B cell (primary cell): Measurements from ENCODE around the gene ARHGAP22. TPM values are rescaled to one million over a fixed set of nuclear protein-coding genes. Genes with fewer than 3 reads are reported as not detected.

Source experiments
- ATAC-seq: fragments of 200-7000 bp; cut with Tn5 transposase; one replicate; pipeline ENCODE4 v1.10.0; 2021; ENCODE audit warnings: low read depth, mild to moderate bottlenecking, moderate number of reproducible peaks, moderate library complexity
- CTCF ChIA-PET: fragments of 350-600 bp; sonication (Branson Sonifier 250); formaldehyde crosslinking; loops from one replicate; lab custom pipeline; 2021; ENCODE audit warnings: antibody characterized with exemption, inconsistent platforms; lab: Charles Lee
- POLR2A ChIA-PET: fragments of 350-600 bp; sonication (Branson Sonifier 250); formaldehyde crosslinking; loops from one replicate; lab custom pipeline; 2021; ENCODE audit warnings: antibody characterized with exemption; lab: Charles Lee
- DNase-seq: peaks from one replicate; pipeline ENCODE4 v3.0.0; 2013
- H2AFZ ChIP-seq: 2 replicates; pipeline ENCODE4 v1.6.1; 2012; ENCODE audit warnings: mild to moderate bottlenecking, low read depth, low read length; ENCODE audit not compliant: insufficient read depth, poor library complexity, severe bottlenecking
- H3K27ac ChIP-seq, 2 donors: 1 replicate in 1 of 2; 2 replicates in 1 of 2; pipeline ENCODE4 v1.5.1; 2012 to 2013; ENCODE audit warnings: low read length in 2 of 2, mild to moderate bottlenecking in 2 of 2, moderate library complexity in 1 of 2
- H3K27me3 ChIP-seq, 4 experiments: fragments of 200-600 bp in 1 of 4; sonication (generic) in 1 of 4; replicated peaks in 1 of 4; 1 replicate in 2 of 4; 2 replicates in 2 of 4; pipeline versions ENCODE4 v1.6.1 to v1.7.0; 2013 to 2016; ENCODE audit warnings: low read length in 3 of 4, mild to moderate bottlenecking in 2 of 4, mixed read lengths in 1 of 4, moderate library complexity in 1 of 4; ENCODE audit not compliant: insufficient read depth in 4 of 4, control insufficient read depth in 3 of 4; ENCODE audit errors: control extremely low read depth in 1 of 4
- H3K36me3 ChIP-seq, 2 experiments: replicated peaks in 1 of 2; 1 replicate in 1 of 2; 2 replicates in 1 of 2; pipeline versions ENCODE4 v1.6.1 to v1.7.1; 2013; ENCODE audit warnings: low read length in 1 of 2; ENCODE audit not compliant: insufficient read depth in 2 of 2, control insufficient read depth in 1 of 2; ENCODE audit errors: control extremely low read depth in 1 of 2, extremely low read depth in 1 of 2
- H3K4me1 ChIP-seq, 2 donors: fragments of 200-600 bp in 1 of 2; sonication (generic) in 1 of 2; 1 replicate in 1 of 2; 2 replicates in 1 of 2; pipeline versions ENCODE4 v1.5.1 to v1.6.1; 2013 to 2017; ENCODE audit warnings: low read length in 2 of 2; ENCODE audit not compliant: control insufficient read depth in 2 of 2, insufficient read depth in 2 of 2
- H3K4me2 ChIP-seq: replicated peaks from 2 replicates; pipeline ENCODE3; 2012; ENCODE audit warnings: mild to moderate bottlenecking, low read depth, low read length; ENCODE audit not compliant: poor library complexity, severe bottlenecking
- H3K4me3 ChIP-seq, 5 experiments: fragments of 200-600 bp in 1 of 5; sonication (generic) in 1 of 5; 1 replicate in 3 of 5; 2 replicates in 2 of 5; pipeline versions ENCODE4 v1.5.1 to v1.7.0; 2011 to 2016; ENCODE audit warnings: low read length in 4 of 5, mild to moderate bottlenecking in 4 of 5, low read depth in 2 of 5, control low read depth in 1 of 5, moderate library complexity in 1 of 5; ENCODE audit not compliant: insufficient read depth in 1 of 5; ENCODE audit errors: control extremely low read depth in 1 of 5, extremely low read depth in 1 of 5
- H3K79me2 ChIP-seq: fragments of 200-600 bp; sonication (generic); one replicate; pipeline ENCODE4 v1.6.0; 2016; ENCODE audit warnings: low read length; ENCODE audit not compliant: control insufficient read depth, insufficient read depth
- H3K9ac ChIP-seq: fragments of 200-600 bp; sonication (generic); 2 replicates; pipeline ENCODE4 v1.6.1; 2017; ENCODE audit warnings: mild to moderate bottlenecking, low read length, moderate library complexity
- H3K9me3 ChIP-seq, 3 donors: one replicate each; pipeline versions ENCODE4 v1.6.1 to v1.7.1; 2013; ENCODE audit warnings: low read length in 2 of 3; ENCODE audit not compliant: control insufficient read depth in 2 of 3, insufficient read depth in 1 of 3; ENCODE audit errors: control extremely low read depth in 1 of 3
- H4K20me1 ChIP-seq: 2 replicates; pipeline ENCODE4 v1.6.0; 2012; ENCODE audit warnings: mild to moderate bottlenecking, low read length; ENCODE audit not compliant: insufficient read depth, control insufficient read depth, poor library complexity, severe bottlenecking
- H3K27ac Mint-ChIP-seq: one replicate; pipeline ENCODE4 v1.8.0; 2021; ENCODE audit warnings: mixed read lengths
- H3K27me3 Mint-ChIP-seq: one replicate; pipeline ENCODE4 v1.8.0; 2021; ENCODE audit warnings: mixed read lengths
- H3K4me1 Mint-ChIP-seq: one replicate; pipeline ENCODE4 v1.8.0; 2021; ENCODE audit warnings: mixed read lengths
- H3K4me3 Mint-ChIP-seq: one replicate; pipeline ENCODE4 v1.8.0; 2021; ENCODE audit warnings: mixed read lengths
- H3K9me3 Mint-ChIP-seq: one replicate; pipeline ENCODE4 v1.8.0; 2022; ENCODE audit warnings: mixed read lengths; ENCODE audit not compliant: insufficient read depth
- EZH2 ChIP-seq: IDR thresholded peaks from 2 replicates; pipeline ENCODE4 v1.6.1; 2012; ENCODE audit warnings: borderline replicate concordance, low read depth, mild to moderate bottlenecking, moderate library complexity, low read length; ENCODE audit not compliant: insufficient read depth, poor library complexity, severe bottlenecking
- WGBS: methylation state at CpG from one replicate; pipeline ENCODE4 v1.1.5; 2013; ENCODE audit warnings: missing lambda C conversion rate; ENCODE audit not compliant: insufficient coverage; 5-methylcytosine and 5-hydroxymethylcytosine counted together
- intact Hi-C: fragments of 100-400 bp; cut with micrococcal nuclease; formaldehyde crosslinking; loops from one replicate; pipeline ENCODE4 v1.10.0; 2022
- polyA plus RNA-seq: library from polyadenylated mRNA; depleted of rRNA; stranded (reverse); fragments of >200 nt; gene quantifications from 2 replicates; pipeline ENCODE4 v1.2.3, GENCODE V29; 2012
- total RNA-seq, 2 donors: library from RNA; stranded (reverse); fragments of 120-200 nt in 1 of 2; gene quantifications; 1 replicate in 1 of 2; 2 replicates in 1 of 2; pipeline versions ENCODE4 v1.2.3 to v1.2.4, GENCODE V29; 2013 to 2022
- TF ChIP-seq, protein P1 (sequence below): fragments of 200-600 bp; IDR thresholded peaks from one replicate; pipeline ENCODE4 v1.8.0; 2022; ENCODE audit warnings: antibody characterized with exemption, mild to moderate bottlenecking

The ARHGAP22 gene
- total and polyA plus RNA-seq, 2 donors (not counting 1 experiment from before 2014, with no cell fraction given): 1.9 to 2.0 TPM

DNA sequence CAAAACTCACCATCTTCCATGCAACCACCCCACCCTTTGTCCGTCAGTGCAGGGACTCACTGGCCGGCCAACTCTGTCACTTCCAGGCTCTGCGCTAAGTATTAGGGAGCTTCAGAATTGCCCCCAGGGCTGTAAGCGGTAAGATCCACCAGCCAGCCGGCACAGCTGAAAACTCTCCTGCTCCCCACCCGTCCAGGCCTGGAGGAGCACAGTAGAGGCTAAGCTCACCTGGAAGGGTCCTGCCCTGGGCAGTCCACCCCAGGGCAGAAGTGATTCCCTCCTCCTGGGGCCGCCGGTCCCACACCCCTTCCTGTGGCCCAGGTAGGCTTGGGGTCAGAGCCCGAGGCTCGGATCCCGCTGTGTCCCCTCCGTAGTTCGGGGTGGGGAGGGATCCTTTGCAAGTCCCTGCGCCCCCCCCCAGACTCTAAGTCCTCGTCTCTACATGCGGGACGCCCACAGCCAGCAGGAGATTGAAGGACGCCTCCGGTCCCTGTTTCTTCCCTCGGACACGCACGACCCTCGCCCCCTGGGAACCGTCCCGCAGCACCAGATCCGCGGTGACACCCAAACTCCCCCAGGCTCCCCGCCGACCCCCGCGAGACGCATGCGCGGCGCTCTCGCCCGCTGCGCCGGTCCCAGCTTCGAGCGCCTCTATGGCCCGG is 138.9 kb downstream of the ARHGAP22 start:
- H3K27me3 Mint-ChIP-seq: no peaks in the 10 kb centered on the region

More for the DNA sequence above, 138.9 kb downstream of the ARHGAP22 start:
- H3K4me3 Mint-ChIP-seq: no peak overlapping the region
- Histone ChIP-seq H4K20me1 (no peaks in the 10 kb centered on the region), H3K4me2 (no peak overlapping the region), H3K9ac (no peak overlapping the region), H3K79me2 (no peaks in the 10 kb centered on the region), H3K4me3 (no peak overlapping the region), H3K27me3 (no peaks in the 10 kb centered on the region), H3K9me3 (no peaks in the 10 kb centered on the region), H3K27ac (no peak overlapping the region), H2AFZ (no peak overlapping the region), H3K4me1 (no peaks in the 10 kb centered on the region), H3K36me3 (no peaks in the 10 kb centered on the region)
- CTCF ChIA-PET: interaction anchor here (0.6 kb wide), 1 partner anchor 35 kb away, joined by 3 read pairs; no protein-coding TSS in a partner anchor
- ATAC-seq: no peak
- H3K4me1 Mint-ChIP-seq: no peaks in the 10 kb centered on the region
- POLR2A ChIA-PET: no interaction called here
- TF ChIP-seq, protein P1, sequence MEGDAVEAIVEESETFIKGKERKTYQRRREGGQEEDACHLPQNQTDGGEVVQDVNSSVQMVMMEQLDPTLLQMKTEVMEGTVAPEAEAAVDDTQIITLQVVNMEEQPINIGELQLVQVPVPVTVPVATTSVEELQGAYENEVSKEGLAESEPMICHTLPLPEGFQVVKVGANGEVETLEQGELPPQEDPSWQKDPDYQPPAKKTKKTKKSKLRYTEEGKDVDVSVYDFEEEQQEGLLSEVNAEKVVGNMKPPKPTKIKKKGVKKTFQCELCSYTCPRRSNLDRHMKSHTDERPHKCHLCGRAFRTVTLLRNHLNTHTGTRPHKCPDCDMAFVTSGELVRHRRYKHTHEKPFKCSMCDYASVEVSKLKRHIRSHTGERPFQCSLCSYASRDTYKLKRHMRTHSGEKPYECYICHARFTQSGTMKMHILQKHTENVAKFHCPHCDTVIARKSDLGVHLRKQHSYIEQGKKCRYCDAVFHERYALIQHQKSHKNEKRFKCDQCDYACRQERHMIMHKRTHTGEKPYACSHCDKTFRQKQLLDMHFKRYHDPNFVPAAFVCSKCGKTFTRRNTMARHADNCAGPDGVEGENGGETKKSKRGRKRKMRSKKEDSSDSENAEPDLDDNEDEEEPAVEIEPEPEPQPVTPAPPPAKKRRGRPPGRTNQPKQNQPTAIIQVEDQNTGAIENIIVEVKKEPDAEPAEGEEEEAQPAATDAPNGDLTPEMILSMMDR: no peak
- no peak for TF ChIP-seq EZH2
- WGBS: 97% methylated on average over 41 of the region's 42 CpGs
- no peaks in the 10 kb centered on the region for H3K9me3 Mint-ChIP-seq
- no peak overlapping the region for H3K27ac Mint-ChIP-seq
- no peak for DNase-seq
- intact Hi-C loops: no loop called here
